ENCODE results near the gene CRAT. TPM values are rescaled to one million over a fixed set of nuclear protein-coding genes. Genes with fewer than 3 reads are reported as not detected.

Gene CRAT
- total RNA-seq = 1 to 10 TPM; 7.1 to 9.4 TPM
- 9.3 TPM for polyA plus RNA-seq (2013, experiment 1 of 2)
- 12.5 TPM for polyA plus RNA-seq (2013, experiment 2 of 2)
- total RNA-seq = 1.2 to 26.6 (median 12.2) reads per million in 172 experiments

- Histone ChIP-seq H3K36me3 (ENCODE audit: insufficient read depth, low read length) (peaks cover 2% of the 10 kb centered on the region), H3K4me3 (ENCODE audit: low read length) (peak within 1 kb of the TSS; percentile 93), H3K27me3 (ENCODE audit: control insufficient read depth in 1 of 2, insufficient read depth in 2 of 2, low read length in 2 of 2) (no peaks in the 10 kb centered on the region), H3K4me1 (ENCODE audit: insufficient read depth, low read length) (peaks cover 34% of the 10 kb centered on the region), H3K9me3 (ENCODE audit: control insufficient read depth in 1 of 2, insufficient read depth in 1 of 2, low read length in 2 of 2) (no peaks in the 10 kb centered on the region), H3K27ac (ENCODE audit: low read depth in 1 of 2, low read length in 2 of 2) (peak within 1 kb of the TSS; percentile 70 to 92)
- DNase-seq = peak; percentile 93 to 99 (median 96)
- Mint-ChIP-seq H3K27ac (peak within 1 kb of the TSS; percentile 92), H3K36me3 (ENCODE audit: low read depth) (peaks cover 15% of the 10 kb centered on the region), H3K4me1 (ENCODE audit: low read depth) (peaks cover 36% of the 10 kb centered on the region), H3K9me3 (no peaks in the 10 kb centered on the region), H3K4me3 (peak within 1 kb of the TSS; percentile 98), H3K27me3 (no peaks in the 10 kb centered on the region)
- POLR2A ChIA-PET = interaction anchor here (0.9 to 3.0 kb wide), 6 partner anchors 9 to 515 kb away, joined by 3 to 15 read pairs (median 4); partner anchors contain the start of genes DOLPP1, MIGA2, NTMT1 and SH3GLB2
- TF ChIP-seq CTCF (IDR thresholded peaks at IDR 0.05) = no peak
- intact Hi-C loops (cut with DNase I, micrococcal nuclease) = loop anchor here (1.0 to 2.0 kb wide), 5 partner anchors 30 to 164 kb away; partner anchors contain the start of genes MIGA2 (in 2 of the 2), DOLK (in 1 of the 2), DOLPP1 (in 1 of the 2) and NUP188 (in 1 of the 2)
- CTCF ChIA-PET = interaction anchor here (1.0 to 1.1 kb wide), 2 partner anchors 21 to 28 kb away, joined by 3 read pairs; no protein-coding TSS in a partner anchor
- peak; percentile 85 for ATAC-seq (ENCODE audit: poor library complexity)
Observed at GRCh38 chr9:129110740-129111527, at the start of gene CRAT, which contains the start of gene PTPA. Gene CRAT, minus strand, starts transcription at chr9:129110793. Its CDS starts 284 bp downstream, at chr9:129110509. Gene PTPA, plus strand, starts transcription at chr9:129111415. Its CDS starts 186 bp downstream, at chr9:129111601.

- Histone ChIP-seq H3K9me3 (ENCODE audit: control insufficient read depth in 1 of 2, insufficient read depth in 1 of 2, low read length in 2 of 2) (peaks cover 0 to 4% of the 10 kb centered on the region in 2 experiments), H3K4me3 (ENCODE audit: low read length) (no peak overlapping the region), H3K27me3 (ENCODE audit: control insufficient read depth in 1 of 2, insufficient read depth in 2 of 2, low read length in 2 of 2) (no peaks in the 10 kb centered on the region), H3K27ac (ENCODE audit: low read depth in 1 of 2, low read length in 2 of 2) (no peak overlapping the region), H3K4me1 (ENCODE audit: insufficient read depth, low read length) (no peaks in the 10 kb centered on the region), H3K36me3 (ENCODE audit: insufficient read depth, low read length) (no peaks in the 10 kb centered on the region)
- POLR2A ChIA-PET = interaction anchor here (0.6 kb wide), 1 partner anchor 96 kb away, joined by 3 read pairs; no protein-coding TSS in a partner anchor
- H3K4me3 Mint-ChIP-seq = no peak overlapping the region
- no peak for DNase-seq
- no peaks in the 10 kb centered on the region for H3K9me3 Mint-ChIP-seq
- ATAC-seq (ENCODE audit: poor library complexity) = no peak
- no peaks in the 10 kb centered on the region for H3K36me3 Mint-ChIP-seq (ENCODE audit: low read depth)
- H3K27ac Mint-ChIP-seq = no peak overlapping the region
- no peaks in the 10 kb centered on the region for H3K27me3 Mint-ChIP-seq
- H3K4me1 Mint-ChIP-seq (ENCODE audit: low read depth) = no peaks in the 10 kb centered on the region
- intact Hi-C loops (cut with DNase I, micrococcal nuclease) = no loop called here
- no peak for TF ChIP-seq CTCF (IDR thresholded peaks at IDR 0.05)
- CTCF ChIA-PET = no interaction called here
Observed at GRCh38 chr9:129156163-129156562, 45.6 kb upstream of the CRAT start.

GRCh38 chr9:129154866-129155477 lies 44.4 kb upstream of the CRAT start:
- no peaks in the 10 kb centered on the region for H3K27me3 ChIP-seq (ENCODE audit: control insufficient read depth in 1 of 2, insufficient read depth in 2 of 2, low read length in 2 of 2)
- intact Hi-C loops (cut with DNase I, micrococcal nuclease) = no loop called here
- H3K4me1 ChIP-seq (ENCODE audit: insufficient read depth, low read length) = no peaks in the 10 kb centered on the region
- DNase-seq (no peak), ATAC-seq (ENCODE audit: poor library complexity) (no peak)
- Mint-ChIP-seq H3K9me3 (no peaks in the 10 kb centered on the region), H3K4me3 (no peak overlapping the region), H3K27ac (no peak overlapping the region), H3K27me3 (no peaks in the 10 kb centered on the region), H3K36me3 (ENCODE audit: low read depth) (no peaks in the 10 kb centered on the region), H3K4me1 (ENCODE audit: low read depth) (no peaks in the 10 kb centered on the region)
- no peak for TF ChIP-seq CTCF (IDR thresholded peaks at IDR 0.05)
- H3K4me3 ChIP-seq (ENCODE audit: low read length) = no peak overlapping the region
- ChIA-PET CTCF (no interaction called here), POLR2A (no interaction called here)
- H3K27ac ChIP-seq (ENCODE audit: low read depth in 1 of 2, low read length in 2 of 2) = no peak overlapping the region
- H3K9me3 ChIP-seq (ENCODE audit: control insufficient read depth in 1 of 2, insufficient read depth in 1 of 2, low read length in 2 of 2) = peaks cover 0 to 4% of the 10 kb centered on the region in 2 experiments
- H3K36me3 ChIP-seq (ENCODE audit: insufficient read depth, low read length) = peaks cover 4% of the 10 kb centered on the region
